LNCAP (cell line): ENCODE measurements around the gene CD7.
A peak's percentile ranks its signal among the peaks of the same experiment; 100 is the strongest.

Experiments
- TF ChIP-seq, protein P1 (sequence below): fragments of 450-650 bp; IDR thresholded peaks from 2 replicates; pipeline ENCODE4 v1.5.1; 2017; ENCODE audit warnings: mild to moderate bottlenecking

The CD7 gene

DNA sequence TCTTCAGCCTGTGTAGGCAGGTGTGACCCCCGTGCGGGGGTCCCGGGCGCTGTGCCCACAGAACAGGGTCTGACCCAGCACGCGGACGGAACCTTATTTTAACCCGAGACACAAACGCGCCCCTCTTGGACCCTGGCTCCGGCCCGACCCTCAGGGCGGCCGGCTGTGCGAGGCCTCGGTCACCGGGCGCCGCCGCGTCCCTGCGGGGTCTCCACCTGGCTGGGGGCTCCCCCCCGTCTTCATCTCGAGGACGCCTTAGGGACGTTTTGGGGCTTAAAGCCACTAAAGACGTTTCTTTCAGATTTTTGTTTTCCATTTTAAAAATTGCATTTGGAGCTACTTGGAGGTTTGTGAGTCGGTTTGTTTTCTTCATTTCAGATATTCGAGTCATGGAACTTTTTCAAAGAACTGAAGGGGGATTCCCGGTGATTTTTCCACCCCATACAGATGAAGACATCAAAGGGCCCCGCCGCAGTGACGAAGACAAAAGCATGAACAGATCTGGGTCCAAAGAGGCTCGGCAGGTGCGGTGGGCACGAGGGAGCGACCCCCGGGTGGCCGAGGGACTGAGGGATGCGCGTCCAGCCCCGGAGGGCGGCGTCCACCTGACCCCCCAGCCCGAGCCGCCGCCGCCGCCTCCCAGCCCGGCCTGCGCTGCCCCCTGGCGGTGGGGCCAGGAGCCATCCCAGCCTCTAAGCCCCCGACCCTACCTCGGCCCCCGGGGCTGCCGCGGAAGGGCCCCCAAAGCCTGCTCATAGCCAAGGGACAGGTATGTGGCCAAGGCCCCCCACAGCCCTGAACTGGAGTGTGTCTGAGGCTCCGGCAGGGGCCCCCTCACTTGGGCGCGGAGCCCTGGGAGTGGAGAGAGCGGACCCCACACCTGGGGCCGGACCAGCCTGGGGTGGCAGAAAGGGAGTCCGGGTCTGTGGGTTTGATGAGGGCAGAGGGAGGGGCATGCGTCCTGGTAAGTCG lies 3.8 kb upstream of the CD7 start:
- TF ChIP-seq, protein P1, sequence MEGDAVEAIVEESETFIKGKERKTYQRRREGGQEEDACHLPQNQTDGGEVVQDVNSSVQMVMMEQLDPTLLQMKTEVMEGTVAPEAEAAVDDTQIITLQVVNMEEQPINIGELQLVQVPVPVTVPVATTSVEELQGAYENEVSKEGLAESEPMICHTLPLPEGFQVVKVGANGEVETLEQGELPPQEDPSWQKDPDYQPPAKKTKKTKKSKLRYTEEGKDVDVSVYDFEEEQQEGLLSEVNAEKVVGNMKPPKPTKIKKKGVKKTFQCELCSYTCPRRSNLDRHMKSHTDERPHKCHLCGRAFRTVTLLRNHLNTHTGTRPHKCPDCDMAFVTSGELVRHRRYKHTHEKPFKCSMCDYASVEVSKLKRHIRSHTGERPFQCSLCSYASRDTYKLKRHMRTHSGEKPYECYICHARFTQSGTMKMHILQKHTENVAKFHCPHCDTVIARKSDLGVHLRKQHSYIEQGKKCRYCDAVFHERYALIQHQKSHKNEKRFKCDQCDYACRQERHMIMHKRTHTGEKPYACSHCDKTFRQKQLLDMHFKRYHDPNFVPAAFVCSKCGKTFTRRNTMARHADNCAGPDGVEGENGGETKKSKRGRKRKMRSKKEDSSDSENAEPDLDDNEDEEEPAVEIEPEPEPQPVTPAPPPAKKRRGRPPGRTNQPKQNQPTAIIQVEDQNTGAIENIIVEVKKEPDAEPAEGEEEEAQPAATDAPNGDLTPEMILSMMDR, result peak; percentile 98

DNA sequence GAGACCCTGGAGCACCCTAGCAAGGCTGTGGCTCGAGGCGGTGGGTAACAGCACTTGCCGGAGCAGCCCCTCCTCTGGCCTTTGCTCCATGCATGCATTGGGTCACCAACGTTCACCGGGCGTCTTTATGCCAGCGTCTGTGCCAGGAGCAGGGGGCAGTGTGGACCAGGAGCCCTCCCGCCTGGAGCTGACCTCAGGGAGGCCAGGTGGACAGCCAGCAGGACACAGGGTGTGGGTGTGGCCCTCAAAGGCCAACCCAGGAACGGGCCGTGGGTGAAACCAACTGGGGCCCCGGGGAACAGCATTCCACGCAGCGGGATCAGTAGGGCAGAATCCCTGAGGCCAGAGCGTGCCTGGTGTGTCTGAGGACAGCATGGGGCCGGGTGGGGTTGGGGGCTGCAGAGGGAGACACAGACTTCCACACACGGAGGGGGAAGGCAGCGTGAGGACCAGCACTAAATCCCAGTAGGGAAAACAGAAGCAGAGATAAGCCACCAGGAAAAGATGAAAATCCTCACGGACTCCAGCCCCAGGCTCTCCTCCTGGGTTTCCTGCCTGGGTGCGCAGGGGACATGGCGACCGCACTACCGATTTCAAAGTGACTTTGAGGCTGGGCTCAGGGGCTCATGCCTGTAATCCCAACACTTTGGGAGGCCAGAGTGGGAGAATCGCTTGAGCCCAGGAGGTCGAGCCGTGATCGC lies 2.9 kb upstream of the CD7 start:
- TF ChIP-seq, protein P1, result no peak

DNA sequence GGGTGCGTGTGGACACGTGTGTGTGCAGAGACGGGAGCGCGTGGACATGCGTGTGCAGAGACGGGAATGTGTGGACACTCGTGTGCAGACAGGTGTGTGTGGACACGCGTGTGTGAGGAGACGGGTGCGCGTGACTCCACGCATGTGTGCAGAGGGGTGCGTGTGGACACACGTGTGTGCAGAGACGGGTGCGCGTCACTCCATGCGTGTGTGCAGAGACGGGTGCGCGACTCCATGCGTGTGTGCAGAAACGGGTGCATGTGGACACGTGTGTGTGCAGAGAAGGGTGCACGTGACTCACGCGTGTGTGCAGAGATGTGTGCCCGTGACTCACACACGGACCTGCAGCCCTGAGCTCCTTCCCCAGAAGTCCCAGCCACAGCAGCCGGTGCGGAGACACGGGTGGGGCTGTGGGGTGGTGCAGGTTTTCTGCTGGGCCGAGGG lies 2.2 kb upstream of the CD7 start:
- TF ChIP-seq, protein P1, result no peak

DNA sequence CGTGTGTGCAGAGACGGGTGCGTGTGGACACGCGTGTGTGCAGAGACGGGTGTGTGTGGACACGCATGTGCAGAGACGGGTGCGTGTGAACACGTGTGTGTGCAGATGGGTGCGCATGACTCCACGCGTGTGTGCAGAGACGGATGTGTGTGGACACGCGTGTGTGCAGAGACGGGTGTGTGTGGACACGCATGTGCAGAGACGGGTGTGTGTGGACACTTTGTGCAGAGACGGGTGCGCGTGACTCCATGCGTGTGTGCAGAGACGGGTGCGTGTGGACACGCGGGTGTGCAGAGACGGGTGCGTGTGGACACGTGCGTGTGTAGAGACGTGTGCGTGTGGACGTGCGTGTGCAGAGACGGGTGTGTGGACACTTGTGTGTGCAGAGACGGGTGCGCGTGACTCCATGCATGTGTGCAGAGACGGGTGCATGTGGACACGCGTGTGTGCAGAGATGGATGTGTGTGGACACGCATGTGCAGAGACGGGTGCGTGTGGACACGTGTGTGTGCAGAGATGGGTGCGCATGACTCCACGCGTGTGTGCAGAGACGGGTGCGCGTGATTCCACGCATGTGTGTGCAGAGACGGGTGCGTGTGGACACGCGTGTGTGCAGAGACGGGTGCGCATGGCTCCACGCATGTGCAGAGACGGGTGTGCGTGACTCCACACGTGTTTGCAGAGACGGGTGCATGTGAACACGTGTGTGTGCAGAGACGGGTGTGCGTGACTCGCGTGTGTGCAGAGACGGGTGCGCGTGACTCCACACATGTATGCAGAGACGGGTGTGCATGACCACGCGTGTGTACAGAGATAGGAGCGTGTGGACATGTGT lies 1.6 kb upstream of the CD7 start:
- TF ChIP-seq, protein P1, result no peak

DNA sequence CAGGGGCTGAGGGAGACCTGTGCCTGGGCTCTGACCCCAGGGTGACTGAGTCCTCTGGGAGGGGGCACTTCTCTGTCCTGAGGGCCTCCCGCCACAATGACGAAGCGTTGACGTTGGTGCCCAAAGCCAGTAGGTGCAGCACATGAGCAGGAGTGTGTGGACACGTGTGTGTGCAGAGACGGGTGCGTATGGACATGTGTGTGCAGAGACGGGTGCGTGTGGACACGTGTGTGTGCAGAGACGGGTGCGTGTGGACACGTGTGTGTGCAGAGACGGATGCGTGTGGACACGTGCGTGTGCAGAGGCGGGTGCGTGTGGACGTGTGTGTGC lies 726 bp upstream of the CD7 start:
- TF ChIP-seq, protein P1, result no peak

DNA sequence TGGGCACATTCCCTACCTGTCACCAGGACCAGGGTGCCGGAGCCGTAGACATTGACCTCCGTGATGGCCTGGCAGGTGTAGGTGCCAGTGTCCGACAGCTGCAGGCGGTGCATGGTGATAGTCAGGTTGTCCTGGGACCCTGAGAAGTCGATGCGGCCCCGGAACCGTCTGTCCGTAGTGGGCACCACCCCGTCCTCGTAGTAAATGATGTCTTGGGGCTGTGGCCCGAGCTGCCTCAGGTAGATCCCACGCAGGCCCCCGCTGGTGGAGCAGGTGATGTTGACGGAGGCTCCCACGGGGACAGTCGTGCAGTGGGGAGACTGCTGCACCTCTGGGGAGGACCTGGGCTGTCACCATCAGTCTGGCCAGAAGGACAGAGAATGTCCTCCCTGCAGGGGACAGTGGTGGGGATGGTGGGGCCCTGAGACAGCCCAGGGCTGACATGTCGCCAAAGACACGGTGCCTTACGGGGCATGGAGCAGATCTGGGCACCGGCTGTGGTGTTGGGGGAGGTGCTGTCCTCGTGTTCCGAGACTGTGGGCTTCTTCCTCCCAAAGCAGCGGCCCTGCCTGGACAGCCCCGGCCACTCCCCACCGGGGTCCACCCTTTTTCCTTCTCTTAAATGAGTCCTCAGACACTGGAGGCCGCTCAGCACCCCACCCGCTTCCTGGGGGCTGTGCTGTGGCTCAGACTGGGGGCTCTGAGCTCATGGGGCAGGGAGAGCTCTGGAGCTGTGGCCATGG lies 586 bp downstream of the CD7 start:
- TF ChIP-seq, protein P1, result no peak
